SK-N-SH (cell line): ENCODE data around the gene ARSH. TPM values are rescaled to one million over a fixed set of nuclear protein-coding genes. Genes with fewer than 3 reads are reported as not detected.

Experiments used
- CTCF ChIA-PET: fragments of 300-600, 350-600 bp; formaldehyde crosslinking; extraction: SDS; loops from one replicate; lab custom pipeline; 2021; lab: Yijun Ruan, JAX
- POLR2A ChIA-PET: fragments of 350-600 bp; sonication (Branson Sonifier 250); formaldehyde crosslinking; extraction: SDS; loops from one replicate; lab custom pipeline; 2020; ENCODE audit warnings: antibody characterized with exemption, inconsistent platforms; lab: Yijun Ruan, JAX
- DNase-seq: peaks from one replicate; pipeline ENCODE4 v3.0.0; 2012
- H2AFZ ChIP-seq: fragments of 200-600 bp; sonication (generic); 2 replicates; pipeline ENCODE4 v1.8.1; 2016; ENCODE audit warnings: antibody characterized with exemption, mild to moderate bottlenecking, low read depth
- H3F3A ChIP-seq: fragments of 200-600 bp; sonication (generic); replicated peaks from 2 replicates; pipeline ENCODE3; 2016; ENCODE audit warnings: antibody characterized with exemption, mild to moderate bottlenecking; ENCODE audit not compliant: insufficient read depth
- H3K27ac ChIP-seq, 2 experiments: fragments of 200-500 bp in 1 of 2; fragments of 200-600 bp in 1 of 2; sonication (Bioruptor generic) in 1 of 2; sonication (generic), shearing (Covaris generic) in 1 of 2; 2 replicates each; pipeline versions ENCODE4 v1.5.1 to v1.6.1; 2014 to 2016; ENCODE audit warnings: low read depth in 2 of 2, inconsistent platforms in 1 of 2, low read length in 1 of 2, mild to moderate bottlenecking in 1 of 2, mixed read lengths in 1 of 2
- H3K27me3 ChIP-seq: fragments of 200-600 bp; sonication (generic), shearing (Covaris generic); 2 replicates; pipeline ENCODE4 v1.6.1; 2016; ENCODE audit warnings: mixed run types; ENCODE audit not compliant: insufficient read depth
- H3K36me3 ChIP-seq, 2 experiments: fragments of 200-500 bp in 1 of 2; fragments of 200-600 bp in 1 of 2; sonication (Bioruptor generic) in 1 of 2; sonication (generic) in 1 of 2; replicated peaks in 1 of 2; 2 replicates each; pipeline versions ENCODE3 to v1.5.1; 2014 to 2016; ENCODE audit warnings: low read length in 1 of 2, mild to moderate bottlenecking in 1 of 2; ENCODE audit not compliant: insufficient read depth in 2 of 2, control insufficient read depth in 1 of 2
- H3K4me1 ChIP-seq, 2 experiments: fragments of 200-500 bp in 1 of 2; fragments of 200-600 bp in 1 of 2; sonication (Bioruptor generic) in 1 of 2; sonication (generic), shearing (Covaris generic) in 1 of 2; 2 replicates each; pipeline versions ENCODE4 v1.5.1 to v1.6.1; 2014 to 2016; ENCODE audit warnings: low read depth in 1 of 2, low read length in 1 of 2, mixed run types in 1 of 2; ENCODE audit not compliant: insufficient read depth in 2 of 2, control insufficient read depth in 1 of 2
- H3K4me2 ChIP-seq: fragments of 200-600 bp; sonication (generic), shearing (Covaris generic); 2 replicates; pipeline ENCODE4 v1.6.1; 2017; ENCODE audit warnings: mixed run types
- H3K4me3 ChIP-seq, 2 experiments: fragments of 200-500 bp in 1 of 2; fragments of 200-600 bp in 1 of 2; sonication (Bioruptor generic) in 1 of 2; sonication (generic), shearing (Covaris generic) in 1 of 2; 2 replicates each; pipeline versions ENCODE4 v1.5.1 to v1.8.1; 2014 to 2016; ENCODE audit warnings: low read depth in 2 of 2, inconsistent platforms in 1 of 2, low read length in 1 of 2, mild to moderate bottlenecking in 1 of 2, mixed read lengths in 1 of 2, moderate library complexity in 1 of 2
- H3K79me2 ChIP-seq: fragments of 200-600 bp; sonication (generic); 2 replicates; pipeline ENCODE4 v1.8.1; 2017; ENCODE audit warnings: mild to moderate bottlenecking; ENCODE audit not compliant: insufficient read depth
- H3K9ac ChIP-seq: fragments of 200-600 bp; sonication (generic); 2 replicates; pipeline ENCODE4 v1.6.1; 2017; ENCODE audit warnings: mixed run types
- H3K9me2 ChIP-seq: fragments of 200-600 bp; sonication (generic); 2 replicates; pipeline ENCODE4 v1.6.1; 2017; ENCODE audit warnings: mixed run types
- H3K9me3 ChIP-seq: fragments of 200-600 bp; sonication (generic); 2 replicates; pipeline ENCODE4 v1.6.1; 2017; ENCODE audit warnings: mixed run types, mild to moderate bottlenecking, moderate library complexity
- H4K20me1 ChIP-seq: fragments of 200-600 bp; sonication (generic); 2 replicates; pipeline ENCODE4 v1.6.1; 2017; ENCODE audit warnings: mild to moderate bottlenecking, mixed run types; ENCODE audit not compliant: insufficient read depth
- CHD2 ChIP-seq: fragments of 150-350 bp; IDR thresholded peaks from 2 replicates; pipeline ENCODE4 v1.6.1; 2018; ENCODE audit warnings: low read length; ENCODE audit not compliant: partially characterized antibody
- ELF1 ChIP-seq: IDR thresholded peaks from 2 replicates; pipeline ENCODE4 v1.4.0; 2012
- EP300 ChIP-seq, 2 experiments: IDR thresholded peaks; 2 replicates each; pipeline versions ENCODE4 v1.4.0 to v1.6.1; 2012; ENCODE audit warnings: borderline replicate concordance in 1 of 2, low read depth in 1 of 2, low read length in 1 of 2
- GABPA ChIP-seq: IDR thresholded peaks from 2 replicates; pipeline ENCODE4 v1.4.0; 2012; ENCODE audit warnings: low read depth, mild to moderate bottlenecking
- MXI1 ChIP-seq: IDR thresholded peaks from 2 replicates; pipeline ENCODE4 v1.6.1; 2012; ENCODE audit warnings: mild to moderate bottlenecking, low read depth, low read length, improper control_type of control experiment
- NRF1 ChIP-seq: IDR thresholded peaks from 2 replicates; pipeline ENCODE4 v1.6.1; 2012; ENCODE audit warnings: low read depth, mild to moderate bottlenecking, low read length
- POLR2AphosphoS5 ChIP-seq: IDR thresholded peaks from 2 replicates; pipeline ENCODE4 v1.6.1; 2012; ENCODE audit warnings: low read depth, low read length
- RAD21 ChIP-seq: IDR thresholded peaks from 2 replicates; pipeline ENCODE4 v1.6.1; 2012; ENCODE audit warnings: mild to moderate bottlenecking, low read length
- RCOR1 ChIP-seq: fragments of 150-350 bp; IDR thresholded peaks from 2 replicates; pipeline ENCODE4 v1.6.1; 2017; ENCODE audit warnings: antibody characterized with exemption, low read length
- REST ChIP-seq: IDR thresholded peaks from 2 replicates; pipeline ENCODE4 v1.6.1; 2012; ENCODE audit warnings: mild to moderate bottlenecking, low read depth, low read length, moderate library complexity
- RFX5 ChIP-seq: IDR thresholded peaks from 2 replicates; pipeline ENCODE4 v1.6.1; 2012; ENCODE audit warnings: mild to moderate bottlenecking, improper control_type of control experiment, low read length
- RXRA ChIP-seq: IDR thresholded peaks from 2 replicates; pipeline ENCODE4 v1.4.0; 2012; ENCODE audit warnings: low read depth, mild to moderate bottlenecking, borderline replicate concordance
- SIN3A ChIP-seq: IDR thresholded peaks from 2 replicates; pipeline ENCODE4 v1.6.1; 2012; ENCODE audit warnings: low read depth, mild to moderate bottlenecking, low read length, moderate library complexity, borderline replicate concordance
- TAF1 ChIP-seq: IDR thresholded peaks from 2 replicates; pipeline ENCODE4 v1.6.1; 2012; ENCODE audit warnings: low read depth, mild to moderate bottlenecking, low read length, moderate library complexity, borderline replicate concordance
- TCF12 ChIP-seq: IDR thresholded peaks from 2 replicates; pipeline ENCODE4 v1.4.0; 2012
- TEAD4 ChIP-seq: IDR thresholded peaks from 2 replicates; pipeline ENCODE4 v1.4.0; 2012; ENCODE audit warnings: mild to moderate bottlenecking, borderline replicate concordance; ENCODE audit not compliant: insufficient read depth
- USF1 ChIP-seq: IDR thresholded peaks from 2 replicates; pipeline ENCODE4 v1.4.0; 2012; ENCODE audit warnings: low read depth, borderline replicate concordance
- YY1 ChIP-seq: IDR thresholded peaks from 2 replicates; pipeline ENCODE4 v1.4.0; 2012; ENCODE audit warnings: low read depth, mild to moderate bottlenecking
- ZBTB33 ChIP-seq: IDR thresholded peaks from 2 replicates; pipeline ENCODE4 v1.4.0; 2012; ENCODE audit warnings: low read depth, borderline replicate concordance
- WGBS: methylation state at CpG from one replicate; pipeline ENCODE4 v1.1.6; 2017; ENCODE audit warnings: low lambda C conversion rate; 5-methylcytosine and 5-hydroxymethylcytosine counted together
- polyA plus RNA-seq, 3 experiments: library from polyadenylated mRNA; depleted of rRNA; stranded (reverse); fragments of >200 nt; gene quantifications; 2 replicates each; pipeline ENCODE4 v1.2.3, GENCODE V29; 2012

ARSH gene
- polyA plus RNA-seq, 1 of the 3 experiments (the other 2 are of a cell fraction): not detected

- TF ChIP-seq TAF1 (no peak), EP300 (IDR thresholded peaks at IDR 0.05; ENCODE audit: borderline replicate concordance in 1 of 2, low read depth in 1 of 2, low read length in 1 of 2) (no peak), ELF1 (no peak), TEAD4 (no peak), RFX5 (no peak)
These were observed 69.6 kb downstream of the ARSH start (continued) for GRCh38 chrX:3075959-3076358.

GRCh38 chrX:3076416-3076991 lies 70.2 kb downstream of the ARSH start:
- Histone ChIP-seq H3K9me3 (no peaks in the 10 kb centered on the region), H3K36me3 (no peaks in the 10 kb centered on the region), H3K27me3 (no peaks in the 10 kb centered on the region), H3K4me2 (no peak overlapping the region), H4K20me1 (no peaks in the 10 kb centered on the region), H3F3A (no peaks in the 10 kb centered on the region), H3K79me2 (no peaks in the 10 kb centered on the region), H2AFZ (no peak overlapping the region), H3K4me1 (no peaks in the 10 kb centered on the region), H3K27ac (no peak overlapping the region), H3K9ac (no peak overlapping the region), H3K9me2 (no peaks in the 10 kb centered on the region), H3K4me3 (no peak overlapping the region)
- no peak for TF ChIP-seq SIN3A
- no peak for TF ChIP-seq RXRA
- TF ChIP-seq MXI1: no peak
- no peak for TF ChIP-seq USF1
- no peak for TF ChIP-seq ELF1
- no peak for TF ChIP-seq ZBTB33
- TF ChIP-seq CHD2: no peak
- TF ChIP-seq REST: no peak
- no peak for TF ChIP-seq RAD21
- no peak for TF ChIP-seq GABPA
- no peak for TF ChIP-seq YY1
- TF ChIP-seq RCOR1: no peak
- no peak for TF ChIP-seq TCF12
- TF ChIP-seq POLR2AphosphoS5: no peak
- TF ChIP-seq NRF1: no peak
- 44% methylated on average over 21 of the region's 21 CpGs for WGBS
- no peak for DNase-seq
- POLR2A ChIA-PET: no interaction called here
- CTCF ChIA-PET: no interaction called here
